ENCODE data around the gene PCYT2. TPM values are rescaled to one million over a fixed set of nuclear protein-coding genes. Genes with fewer than 3 reads are reported as not detected.

The PCYT2 gene
- total and polyA plus RNA-seq, 9 of the 15 experiments (the other 6 are each of a cell fraction or from before 2014, with no cell fraction given) = 0.92 to 134 (median 82.5) TPM

DNA sequence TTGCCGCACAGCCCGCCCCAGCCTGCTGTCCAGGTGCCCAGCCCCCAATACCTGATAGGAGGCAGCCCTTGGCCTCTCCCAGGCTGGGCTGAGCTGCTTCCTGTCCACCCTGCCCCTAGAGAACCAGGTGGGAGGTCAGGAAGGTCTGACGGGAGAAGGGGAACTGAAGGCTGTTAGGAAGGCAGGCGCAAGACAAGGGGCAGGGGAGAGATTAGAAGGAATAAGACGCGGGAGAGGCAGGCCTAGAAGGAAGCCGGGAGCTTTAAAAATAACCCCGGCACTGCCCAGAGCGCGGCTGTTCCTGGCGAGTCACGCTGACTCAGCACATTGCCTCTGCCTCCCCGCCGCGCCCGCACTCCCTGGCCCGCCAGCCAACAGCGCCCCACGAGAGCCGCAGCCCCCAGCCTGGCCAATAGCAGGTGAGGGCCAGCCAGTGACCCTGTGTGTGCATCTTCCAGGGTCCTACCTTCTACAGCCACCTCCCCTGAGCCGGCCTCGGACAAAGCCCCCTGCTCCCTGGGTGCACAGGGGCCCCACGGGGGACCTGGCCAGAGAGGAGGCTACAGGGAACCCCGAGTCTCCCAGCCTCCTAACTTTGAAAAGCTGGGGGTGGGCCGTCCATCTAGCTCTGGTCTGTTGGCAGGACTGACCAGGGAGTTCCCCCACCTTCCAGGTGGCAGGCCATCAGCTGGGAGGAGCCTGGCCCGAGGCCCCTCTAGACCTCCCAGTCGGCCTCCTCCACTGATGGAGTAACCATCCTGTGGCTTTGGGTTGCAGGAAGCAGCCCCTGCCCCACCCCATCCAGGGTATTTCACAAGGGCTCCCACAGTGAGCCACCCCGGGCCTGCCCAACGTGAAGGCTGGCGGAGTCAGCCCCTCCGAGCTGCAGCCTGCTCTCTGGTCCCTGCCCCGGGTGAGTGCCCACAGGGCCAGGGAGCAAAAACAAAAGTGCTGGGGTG lies 12.4 kb upstream of the PCYT2 start (continued):
- TF ChIP-seq, protein P1, sequence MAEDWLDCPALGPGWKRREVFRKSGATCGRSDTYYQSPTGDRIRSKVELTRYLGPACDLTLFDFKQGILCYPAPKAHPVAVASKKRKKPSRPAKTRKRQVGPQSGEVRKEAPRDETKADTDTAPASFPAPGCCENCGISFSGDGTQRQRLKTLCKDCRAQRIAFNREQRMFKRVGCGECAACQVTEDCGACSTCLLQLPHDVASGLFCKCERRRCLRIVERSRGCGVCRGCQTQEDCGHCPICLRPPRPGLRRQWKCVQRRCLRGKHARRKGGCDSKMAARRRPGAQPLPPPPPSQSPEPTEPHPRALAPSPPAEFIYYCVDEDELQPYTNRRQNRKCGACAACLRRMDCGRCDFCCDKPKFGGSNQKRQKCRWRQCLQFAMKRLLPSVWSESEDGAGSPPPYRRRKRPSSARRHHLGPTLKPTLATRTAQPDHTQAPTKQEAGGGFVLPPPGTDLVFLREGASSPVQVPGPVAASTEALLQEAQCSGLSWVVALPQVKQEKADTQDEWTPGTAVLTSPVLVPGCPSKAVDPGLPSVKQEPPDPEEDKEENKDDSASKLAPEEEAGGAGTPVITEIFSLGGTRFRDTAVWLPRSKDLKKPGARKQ (CRISPR knock-in tag; IDR thresholded peaks at IDR 0.05) = no peak
- TF ChIP-seq ETV1 (tag; conservative IDR thresholded peaks at IDR 0.05; ENCODE audit: low read depth) (peak; percentile 63; the same call in 1 of the 2 replicates), ARID2 (IDR thresholded peaks at IDR 0.05) (no peak), ATF7 (IDR thresholded peaks at IDR 0.05) (peak; percentile 63), ZNF75A (CRISPR knock-in tag; IDR thresholded peaks at IDR 0.05) (no peak), POLR3G (IDR thresholded peaks at IDR 0.05; ENCODE audit: extremely low read depth, insufficient read length, insufficient replicate concordance) (no peak), ZNF436 (CRISPR knock-in tag; IDR thresholded peaks at IDR 0.05) (no peak), ZNF785 (CRISPR knock-in tag; IDR thresholded peaks at IDR 0.05) (no peak)
- TF ChIP-seq, protein P2, sequence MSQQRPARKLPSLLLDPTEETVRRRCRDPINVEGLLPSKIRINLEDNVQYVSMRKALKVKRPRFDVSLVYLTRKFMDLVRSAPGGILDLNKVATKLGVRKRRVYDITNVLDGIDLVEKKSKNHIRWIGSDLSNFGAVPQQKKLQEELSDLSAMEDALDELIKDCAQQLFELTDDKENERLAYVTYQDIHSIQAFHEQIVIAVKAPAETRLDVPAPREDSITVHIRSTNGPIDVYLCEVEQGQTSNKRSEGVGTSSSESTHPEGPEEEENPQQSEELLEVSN (IDR thresholded peaks at IDR 0.05; ENCODE audit: borderline replicate concordance in 1 of 2, extremely low read depth in 1 of 2, insufficient read depth in 1 of 2, insufficient read length in 1 of 2, low read depth in 1 of 2, low read length in 1 of 2, poor library complexity in 1 of 2, severe bottlenecking in 1 of 2) = peak in 1 of 2 experiments; percentile 70
- TF ChIP-seq, protein P3, sequence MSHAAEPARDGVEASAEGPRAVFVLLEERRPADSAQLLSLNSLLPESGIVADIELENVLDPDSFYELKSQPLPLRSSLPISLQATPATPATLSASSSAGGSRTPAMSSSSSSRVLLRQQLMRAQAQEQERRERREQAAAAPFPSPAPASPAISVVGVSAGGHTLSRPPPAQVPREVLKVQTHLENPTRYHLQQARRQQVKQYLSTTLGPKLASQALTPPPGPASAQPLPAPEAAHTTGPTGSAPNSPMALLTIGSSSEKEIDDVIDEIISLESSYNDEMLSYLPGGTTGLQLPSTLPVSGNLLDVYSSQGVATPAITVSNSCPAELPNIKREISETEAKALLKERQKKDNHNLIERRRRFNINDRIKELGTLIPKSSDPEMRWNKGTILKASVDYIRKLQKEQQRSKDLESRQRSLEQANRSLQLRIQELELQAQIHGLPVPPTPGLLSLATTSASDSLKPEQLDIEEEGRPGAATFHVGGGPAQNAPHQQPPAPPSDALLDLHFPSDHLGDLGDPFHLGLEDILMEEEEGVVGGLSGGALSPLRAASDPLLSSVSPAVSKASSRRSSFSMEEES (CRISPR knock-in tag; IDR thresholded peaks at IDR 0.05) = no peak
- TF ChIP-seq, protein P4, sequence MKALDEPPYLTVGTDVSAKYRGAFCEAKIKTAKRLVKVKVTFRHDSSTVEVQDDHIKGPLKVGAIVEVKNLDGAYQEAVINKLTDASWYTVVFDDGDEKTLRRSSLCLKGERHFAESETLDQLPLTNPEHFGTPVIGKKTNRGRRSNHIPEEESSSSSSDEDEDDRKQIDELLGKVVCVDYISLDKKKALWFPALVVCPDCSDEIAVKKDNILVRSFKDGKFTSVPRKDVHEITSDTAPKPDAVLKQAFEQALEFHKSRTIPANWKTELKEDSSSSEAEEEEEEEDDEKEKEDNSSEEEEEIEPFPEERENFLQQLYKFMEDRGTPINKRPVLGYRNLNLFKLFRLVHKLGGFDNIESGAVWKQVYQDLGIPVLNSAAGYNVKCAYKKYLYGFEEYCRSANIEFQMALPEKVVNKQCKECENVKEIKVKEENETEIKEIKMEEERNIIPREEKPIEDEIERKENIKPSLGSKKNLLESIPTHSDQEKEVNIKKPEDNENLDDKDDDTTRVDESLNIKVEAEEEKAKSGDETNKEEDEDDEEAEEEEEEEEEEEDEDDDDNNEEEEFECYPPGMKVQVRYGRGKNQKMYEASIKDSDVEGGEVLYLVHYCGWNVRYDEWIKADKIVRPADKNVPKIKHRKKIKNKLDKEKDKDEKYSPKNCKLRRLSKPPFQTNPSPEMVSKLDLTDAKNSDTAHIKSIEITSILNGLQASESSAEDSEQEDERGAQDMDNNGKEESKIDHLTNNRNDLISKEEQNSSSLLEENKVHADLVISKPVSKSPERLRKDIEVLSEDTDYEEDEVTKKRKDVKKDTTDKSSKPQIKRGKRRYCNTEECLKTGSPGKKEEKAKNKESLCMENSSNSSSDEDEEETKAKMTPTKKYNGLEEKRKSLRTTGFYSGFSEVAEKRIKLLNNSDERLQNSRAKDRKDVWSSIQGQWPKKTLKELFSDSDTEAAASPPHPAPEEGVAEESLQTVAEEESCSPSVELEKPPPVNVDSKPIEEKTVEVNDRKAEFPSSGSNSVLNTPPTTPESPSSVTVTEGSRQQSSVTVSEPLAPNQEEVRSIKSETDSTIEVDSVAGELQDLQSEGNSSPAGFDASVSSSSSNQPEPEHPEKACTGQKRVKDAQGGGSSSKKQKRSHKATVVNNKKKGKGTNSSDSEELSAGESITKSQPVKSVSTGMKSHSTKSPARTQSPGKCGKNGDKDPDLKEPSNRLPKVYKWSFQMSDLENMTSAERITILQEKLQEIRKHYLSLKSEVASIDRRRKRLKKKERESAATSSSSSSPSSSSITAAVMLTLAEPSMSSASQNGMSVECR (CRISPR knock-in tag; IDR thresholded peaks at IDR 0.05) = no peak; the same call in 1 of the 2 replicates
- TF ChIP-seq, protein P5, sequence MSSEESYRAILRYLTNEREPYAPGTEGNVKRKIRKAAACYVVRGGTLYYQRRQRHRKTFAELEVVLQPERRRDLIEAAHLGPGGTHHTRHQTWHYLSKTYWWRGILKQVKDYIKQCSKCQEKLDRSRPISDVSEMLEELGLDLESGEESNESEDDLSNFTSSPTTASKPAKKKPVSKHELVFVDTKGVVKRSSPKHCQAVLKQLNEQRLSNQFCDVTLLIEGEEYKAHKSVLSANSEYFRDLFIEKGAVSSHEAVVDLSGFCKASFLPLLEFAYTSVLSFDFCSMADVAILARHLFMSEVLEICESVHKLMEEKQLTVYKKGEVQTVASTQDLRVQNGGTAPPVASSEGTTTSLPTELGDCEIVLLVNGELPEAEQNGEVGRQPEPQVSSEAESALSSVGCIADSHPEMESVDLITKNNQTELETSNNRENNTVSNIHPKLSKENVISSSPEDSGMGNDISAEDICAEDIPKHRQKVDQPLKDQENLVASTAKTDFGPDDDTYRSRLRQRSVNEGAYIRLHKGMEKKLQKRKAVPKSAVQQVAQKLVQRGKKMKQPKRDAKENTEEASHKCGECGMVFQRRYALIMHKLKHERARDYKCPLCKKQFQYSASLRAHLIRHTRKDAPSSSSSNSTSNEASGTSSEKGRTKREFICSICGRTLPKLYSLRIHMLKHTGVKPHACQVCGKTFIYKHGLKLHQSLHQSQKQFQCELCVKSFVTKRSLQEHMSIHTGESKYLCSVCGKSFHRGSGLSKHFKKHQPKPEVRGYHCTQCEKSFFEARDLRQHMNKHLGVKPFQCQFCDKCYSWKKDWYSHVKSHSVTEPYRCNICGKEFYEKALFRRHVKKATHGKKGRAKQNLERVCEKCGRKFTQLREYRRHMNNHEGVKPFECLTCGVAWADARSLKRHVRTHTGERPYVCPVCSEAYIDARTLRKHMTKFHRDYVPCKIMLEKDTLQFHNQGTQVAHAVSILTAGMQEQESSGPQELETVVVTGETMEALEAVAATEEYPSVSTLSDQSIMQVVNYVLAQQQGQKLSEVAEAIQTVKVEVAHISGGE (CRISPR knock-in tag; IDR thresholded peaks at IDR 0.05) = peak in 1 of 3 experiments; percentile 49; a peak in 1 of 6 replicates
